Endothelial cell of umbilical vein (primary cell): ENCODE measurements around the gene SMOC1.

ENCODE experiments used
- FOS ChIP-seq: IDR thresholded peaks from 2 replicates; pipeline ENCODE4 v1.6.1; 2011; ENCODE audit warnings: mild to moderate bottlenecking, low read length, moderate library complexity, borderline replicate concordance; ENCODE audit not compliant: insufficient read depth
- POLR2A ChIP-seq: IDR thresholded peaks from 2 replicates; pipeline ENCODE4 v1.6.1; 2012; ENCODE audit warnings: low read depth, mild to moderate bottlenecking, control low read depth, low read length
- TF ChIP-seq, protein P1 (sequence below), 2 donors: IDR thresholded peaks; 1 replicate in 1 of 2; 2 replicates in 1 of 2; pipeline ENCODE4 v1.5.1; 2011; ENCODE audit warnings: low read length in 2 of 2, mild to moderate bottlenecking in 2 of 2, moderate library complexity in 2 of 2, control low read depth in 1 of 2, inconsistent platforms in 1 of 2, low read depth in 1 of 2; ENCODE audit not compliant: insufficient read depth in 1 of 2; ENCODE audit errors: extremely low read depth in 1 of 2

DNA sequence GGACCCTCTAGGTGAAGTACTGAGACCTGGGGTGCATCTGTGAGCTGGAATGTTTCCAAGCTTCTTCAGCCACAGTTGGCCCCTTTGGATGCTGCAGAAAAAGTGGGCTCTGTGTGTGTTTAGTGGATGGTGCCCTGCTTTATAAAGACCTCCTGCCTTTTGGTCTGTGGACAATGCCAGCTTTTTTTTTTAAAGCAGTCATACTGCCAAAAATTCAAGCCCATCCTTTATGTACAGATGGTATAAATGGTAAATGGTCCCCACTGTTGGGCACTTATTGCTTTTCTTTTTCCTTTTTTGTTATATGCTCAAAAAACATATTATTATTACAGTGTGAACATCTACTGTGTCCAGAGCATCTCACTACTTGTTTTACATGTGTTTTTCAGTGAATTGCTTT, 81.1 kb downstream of the SMOC1 start:
- TF ChIP-seq, protein P1, sequence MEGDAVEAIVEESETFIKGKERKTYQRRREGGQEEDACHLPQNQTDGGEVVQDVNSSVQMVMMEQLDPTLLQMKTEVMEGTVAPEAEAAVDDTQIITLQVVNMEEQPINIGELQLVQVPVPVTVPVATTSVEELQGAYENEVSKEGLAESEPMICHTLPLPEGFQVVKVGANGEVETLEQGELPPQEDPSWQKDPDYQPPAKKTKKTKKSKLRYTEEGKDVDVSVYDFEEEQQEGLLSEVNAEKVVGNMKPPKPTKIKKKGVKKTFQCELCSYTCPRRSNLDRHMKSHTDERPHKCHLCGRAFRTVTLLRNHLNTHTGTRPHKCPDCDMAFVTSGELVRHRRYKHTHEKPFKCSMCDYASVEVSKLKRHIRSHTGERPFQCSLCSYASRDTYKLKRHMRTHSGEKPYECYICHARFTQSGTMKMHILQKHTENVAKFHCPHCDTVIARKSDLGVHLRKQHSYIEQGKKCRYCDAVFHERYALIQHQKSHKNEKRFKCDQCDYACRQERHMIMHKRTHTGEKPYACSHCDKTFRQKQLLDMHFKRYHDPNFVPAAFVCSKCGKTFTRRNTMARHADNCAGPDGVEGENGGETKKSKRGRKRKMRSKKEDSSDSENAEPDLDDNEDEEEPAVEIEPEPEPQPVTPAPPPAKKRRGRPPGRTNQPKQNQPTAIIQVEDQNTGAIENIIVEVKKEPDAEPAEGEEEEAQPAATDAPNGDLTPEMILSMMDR (IDR thresholded peaks at IDR 0.05; ENCODE audit: extremely low read depth in 1 of 2, insufficient read depth in 1 of 2, low read depth in 1 of 2, low read length in 2 of 2), result no peak
- TF ChIP-seq FOS (no peak), POLR2A (no peak)
